K562 (cell line): Measurements from ENCODE around the gene PCDHGA4. TPM values are rescaled to one million over a fixed set of nuclear protein-coding genes. Genes with fewer than 3 reads are reported as not detected.

Experiments
- BRCA1 ChIP-seq, 2 experiments: fragments of 450-650 bp in 1 of 2; sonication (generic) in 1 of 2; formaldehyde crosslinking in 1 of 2; IDR thresholded peaks; 2 replicates each; pipeline versions ENCODE4 v1.5.0 to v1.6.1; 2017 to 2020; ENCODE audit warnings: mild to moderate bottlenecking in 1 of 2, missing genetic modification reagents in 1 of 2
- BRF2 ChIP-seq: IDR thresholded peaks from 3 replicates; pipeline ENCODE4 v1.6.1; 2011; ENCODE audit warnings: borderline replicate concordance, mild to moderate bottlenecking; ENCODE audit not compliant: insufficient read length, insufficient read depth
- CHD2 ChIP-seq: IDR thresholded peaks from 2 replicates; pipeline ENCODE4 v1.6.1; 2011; ENCODE audit warnings: low read depth, low read length
- E2F3 ChIP-seq: fragments of 250-450 bp; sonication (Bioruptor Pico); IDR thresholded peaks from 2 replicates; pipeline ENCODE4 v1.4.0; 2020; ENCODE audit warnings: mild to moderate bottlenecking
- GABPA ChIP-seq: fragments of 200-800 bp; sonication (Bioruptor generic); conservative IDR thresholded peaks from 2 replicates; pipeline ENCODE4 v1.6.1; 2016; ENCODE audit warnings: low read depth, missing genetic modification characterization, missing compliant biosample characterization
- KDM5B ChIP-seq: fragments of 200-600 bp; sonication (generic); IDR thresholded peaks from 2 replicates; pipeline ENCODE4 v1.6.1; 2012; ENCODE audit warnings: low read depth, mild to moderate bottlenecking, moderate library complexity, low read length, control low read depth, inconsistent platforms; ENCODE audit not compliant: insufficient replicate concordance
- MEF2A ChIP-seq: IDR thresholded peaks from 2 replicates; pipeline ENCODE4 v1.6.1; 2011; ENCODE audit warnings: low read depth, mild to moderate bottlenecking, low read length, moderate library complexity; ENCODE audit not compliant: control insufficient read depth
- NONO ChIP-seq, 2 experiments: fragments of 200-400 bp in 1 of 2; fragments of 450-650 bp in 1 of 2; formaldehyde crosslinking in 1 of 2; IDR thresholded peaks; 2 replicates each; pipeline ENCODE4 v1.6.1; 2017; ENCODE audit warnings: low read depth in 2 of 2, mild to moderate bottlenecking in 2 of 2, moderate library complexity in 2 of 2, low read length in 1 of 2
- NRF1 ChIP-seq, 2 experiments: fragments of 450-650 bp; IDR thresholded peaks in 1 of 2; conservative IDR thresholded peaks in 1 of 2; 2 replicates each; pipeline ENCODE4 v1.6.1; 2014; ENCODE audit warnings: mild to moderate bottlenecking in 2 of 2
- RB1 ChIP-seq: fragments of 450-650 bp; IDR thresholded peaks from 2 replicates; pipeline ENCODE4 v1.6.1; 2017; ENCODE audit warnings: low read depth, mild to moderate bottlenecking
- RBM34 ChIP-seq: fragments of 200-400 bp; formaldehyde crosslinking; IDR thresholded peaks from 2 replicates; pipeline ENCODE4 v1.6.1; 2018; ENCODE audit warnings: low read length, borderline replicate concordance; ENCODE audit not compliant: insufficient read depth
- RBM39 ChIP-seq: fragments of 200-400 bp; formaldehyde crosslinking; optimal IDR thresholded peaks from 2 replicates; pipeline ENCODE3; 2018; ENCODE audit warnings: low read depth, low read length
- SOX6 ChIP-seq: fragments of 450-650 bp; IDR thresholded peaks from 2 replicates; pipeline ENCODE4 v1.6.1; 2014; ENCODE audit warnings: mild to moderate bottlenecking
- ZBTB43 ChIP-seq: sonication (generic); formaldehyde crosslinking; IDR thresholded peaks from 2 replicates; pipeline ENCODE4 v1.8.0; 2023; ENCODE audit warnings: mild to moderate bottlenecking, missing genetic modification reagents
- ZNF239 ChIP-seq: fragments of 250-450 bp; sonication (Bioruptor Pico); IDR thresholded peaks from 2 replicates; pipeline ENCODE4 v1.4.0; 2020; ENCODE audit warnings: mild to moderate bottlenecking
- ZNF444 ChIP-seq: fragments of 250-450 bp; sonication (Bioruptor Pico); IDR thresholded peaks from 2 replicates; pipeline ENCODE4 v1.4.0; 2020; ENCODE audit warnings: mild to moderate bottlenecking, moderate library complexity
- polyA plus RNA-seq, 8 experiments: library from polyadenylated mRNA; depleted of rRNA in 4 of 8; stranded (reverse) in 5 of 8; unstranded in 3 of 8; fragments of >200 nt; fragmentation: Nextera tagmentation in 2 of 8; fragmentation: Illumina TruSeq in 1 of 8; extraction: Ambion mirVana in 2 of 8; extraction: Trizol in 1 of 8; gene quantifications; 2 replicates each; pipeline versions ENCODE4 v1.2.1 to v1.2.3, GENCODE V29; 2011 to 2014; ENCODE audit warnings: inconsistent platforms in 1 of 8, missing spikeins in 1 of 8
- total RNA-seq, 7 experiments: library from RNA; depleted of rRNA in 6 of 7; stranded (reverse); fragments of >200 nt in 6 of 7; fragmentation: Illumina TruSeq in 2 of 7; extraction: Trizol in 2 of 7; gene quantifications; 2 replicates each; pipeline versions ENCODE4 v1.2.1 to v1.2.3, GENCODE V29; 2011 to 2021; ENCODE audit warnings: low replicate concordance in 1 of 7
- TF ChIP-seq, protein P1 (sequence below): fragments of 250-450 bp; sonication (Bioruptor Pico); IDR thresholded peaks from 2 replicates; pipeline ENCODE4 v1.8.0; 2022; ENCODE audit warnings: moderate library complexity, mild to moderate bottlenecking, inconsistent platforms
- TF ChIP-seq, protein P2 (sequence below): sonication (generic); formaldehyde crosslinking; IDR thresholded peaks from 2 replicates; pipeline ENCODE4 v1.8.1; 2023; ENCODE audit warnings: mild to moderate bottlenecking, missing genetic modification reagents, moderate library complexity
- TF ChIP-seq, protein P3 (sequence below): fragments of 450-650 bp; formaldehyde crosslinking; IDR thresholded peaks from 2 replicates; pipeline ENCODE4 v1.4.0; 2020; ENCODE audit warnings: mild to moderate bottlenecking, mixed read lengths
- TF ChIP-seq, protein P4 (sequence below): IDR thresholded peaks from 2 replicates; pipeline ENCODE4 v1.6.1; 2016; ENCODE audit warnings: missing genetic modification characterization, missing compliant biosample characterization

PCDHGA4 gene
- total and polyA plus RNA-seq, 9 of the 15 experiments (the other 6 are each of a cell fraction or from before 2014, with no cell fraction given), result 0.12 to 0.40 (median 0.36) TPM; not detected in 2

DNA sequence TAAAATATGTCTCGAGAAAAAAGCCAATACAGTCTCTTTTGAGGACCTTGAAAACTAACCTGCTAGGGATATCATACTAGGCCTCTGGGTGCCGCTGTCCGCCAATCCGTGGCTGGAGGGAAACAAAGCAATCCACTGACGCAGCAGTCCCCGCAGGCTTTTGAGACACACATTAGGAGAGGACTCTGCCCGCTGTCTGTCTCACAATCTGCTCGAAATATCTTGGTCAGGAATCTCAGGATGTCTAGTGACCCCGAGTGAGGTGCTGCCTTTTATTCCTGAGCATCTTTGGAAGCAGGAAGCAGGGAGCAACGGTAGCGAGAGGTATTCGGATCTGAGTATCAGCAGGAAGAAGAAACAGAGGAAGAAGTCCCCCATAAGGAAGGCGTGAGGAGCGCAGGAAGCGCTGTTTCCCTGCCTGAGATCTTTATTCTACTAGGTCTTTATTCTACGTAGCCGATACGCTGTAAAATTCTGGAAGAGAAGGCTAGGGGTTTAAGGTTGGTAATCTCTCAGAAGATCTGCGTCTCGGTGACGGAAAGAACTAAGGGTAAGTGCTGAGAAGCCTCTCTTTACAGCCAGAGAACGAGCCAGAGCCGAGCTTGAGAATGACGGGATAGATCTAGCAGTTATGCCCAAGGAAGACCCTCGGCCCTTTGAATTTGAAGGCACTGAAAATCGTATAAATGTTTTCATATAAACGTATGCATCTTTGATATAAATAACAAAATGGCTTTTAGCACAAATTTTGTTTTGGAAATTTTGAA is 28.6 kb upstream of the PCDHGA4 start (continued):
- TF ChIP-seq RBM34 (no peak), NONO (IDR thresholded peaks at IDR 0.05; ENCODE audit: low read depth in 2 of 2, low read length in 1 of 2) (no peak), NRF1 (conservative IDR thresholded peaks at IDR 0.05 in 1 of 2, IDR thresholded peaks at IDR 0.05 in 1 of 2) (peak; percentile 33 to 54; a peak in 3 of 4 replicates), CHD2 (no peak), KDM5B (no peak), E2F3 (CRISPR knock-in tag) (no peak), ZBTB43 (CRISPR knock-in tag) (no peak), RBM39 (no peak), SOX6 (peak; percentile 79), MEF2A (no peak), ZNF444 (CRISPR knock-in tag) (no peak), RB1 (no peak; the same call in 1 of the 2 replicates), BRCA1 (IDR thresholded peaks at IDR 0.05) (no peak), BRCA1 (CRISPR knock-in tag; IDR thresholded peaks at IDR 0.05) (no peak), BRF2 (no peak), GABPA (no peak), ZNF239 (peak; percentile 90)
- TF ChIP-seq, protein P1, sequence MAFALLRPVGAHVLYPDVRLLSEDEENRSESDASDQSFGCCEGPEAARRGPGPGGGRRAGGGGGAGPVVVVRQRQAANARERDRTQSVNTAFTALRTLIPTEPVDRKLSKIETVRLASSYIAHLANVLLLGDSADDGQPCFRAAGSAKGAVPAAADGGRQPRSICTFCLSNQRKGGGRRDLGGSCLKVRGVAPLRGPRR, result no peak
- TF ChIP-seq, protein P2, sequence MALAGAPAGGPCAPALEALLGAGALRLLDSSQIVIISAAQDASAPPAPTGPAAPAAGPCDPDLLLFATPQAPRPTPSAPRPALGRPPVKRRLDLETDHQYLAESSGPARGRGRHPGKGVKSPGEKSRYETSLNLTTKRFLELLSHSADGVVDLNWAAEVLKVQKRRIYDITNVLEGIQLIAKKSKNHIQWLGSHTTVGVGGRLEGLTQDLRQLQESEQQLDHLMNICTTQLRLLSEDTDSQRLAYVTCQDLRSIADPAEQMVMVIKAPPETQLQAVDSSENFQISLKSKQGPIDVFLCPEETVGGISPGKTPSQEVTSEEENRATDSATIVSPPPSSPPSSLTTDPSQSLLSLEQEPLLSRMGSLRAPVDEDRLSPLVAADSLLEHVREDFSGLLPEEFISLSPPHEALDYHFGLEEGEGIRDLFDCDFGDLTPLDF (CRISPR knock-in tag), result no peak
- TF ChIP-seq, protein P3, sequence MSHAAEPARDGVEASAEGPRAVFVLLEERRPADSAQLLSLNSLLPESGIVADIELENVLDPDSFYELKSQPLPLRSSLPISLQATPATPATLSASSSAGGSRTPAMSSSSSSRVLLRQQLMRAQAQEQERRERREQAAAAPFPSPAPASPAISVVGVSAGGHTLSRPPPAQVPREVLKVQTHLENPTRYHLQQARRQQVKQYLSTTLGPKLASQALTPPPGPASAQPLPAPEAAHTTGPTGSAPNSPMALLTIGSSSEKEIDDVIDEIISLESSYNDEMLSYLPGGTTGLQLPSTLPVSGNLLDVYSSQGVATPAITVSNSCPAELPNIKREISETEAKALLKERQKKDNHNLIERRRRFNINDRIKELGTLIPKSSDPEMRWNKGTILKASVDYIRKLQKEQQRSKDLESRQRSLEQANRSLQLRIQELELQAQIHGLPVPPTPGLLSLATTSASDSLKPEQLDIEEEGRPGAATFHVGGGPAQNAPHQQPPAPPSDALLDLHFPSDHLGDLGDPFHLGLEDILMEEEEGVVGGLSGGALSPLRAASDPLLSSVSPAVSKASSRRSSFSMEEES (CRISPR knock-in tag), result no peak
- TF ChIP-seq, protein P4, sequence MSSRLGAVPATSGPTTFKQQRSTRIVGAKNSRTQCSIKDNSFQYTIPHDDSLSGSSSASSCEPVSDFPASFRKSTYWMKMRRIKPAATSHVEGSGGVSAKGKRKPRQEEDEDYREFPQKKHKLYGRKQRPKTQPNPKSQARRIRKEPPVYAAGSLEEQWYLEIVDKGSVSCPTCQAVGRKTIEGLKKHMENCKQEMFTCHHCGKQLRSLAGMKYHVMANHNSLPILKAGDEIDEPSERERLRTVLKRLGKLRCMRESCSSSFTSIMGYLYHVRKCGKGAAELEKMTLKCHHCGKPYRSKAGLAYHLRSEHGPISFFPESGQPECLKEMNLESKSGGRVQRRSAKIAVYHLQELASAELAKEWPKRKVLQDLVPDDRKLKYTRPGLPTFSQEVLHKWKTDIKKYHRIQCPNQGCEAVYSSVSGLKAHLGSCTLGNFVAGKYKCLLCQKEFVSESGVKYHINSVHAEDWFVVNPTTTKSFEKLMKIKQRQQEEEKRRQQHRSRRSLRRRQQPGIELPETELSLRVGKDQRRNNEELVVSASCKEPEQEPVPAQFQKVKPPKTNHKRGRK (tag), result no peak
